ENCODE results near the gene KIAA1958. TPM values are rescaled to one million over a fixed set of nuclear protein-coding genes. Genes with fewer than 3 reads are reported as not detected.

The KIAA1958 gene
- total and polyA plus RNA-seq, 10 of the 15 experiments (the other 5 are each of a cell fraction or from before 2014, with no cell fraction given), result 0.53 to 8.7 (median 4.0) TPM

DNA sequence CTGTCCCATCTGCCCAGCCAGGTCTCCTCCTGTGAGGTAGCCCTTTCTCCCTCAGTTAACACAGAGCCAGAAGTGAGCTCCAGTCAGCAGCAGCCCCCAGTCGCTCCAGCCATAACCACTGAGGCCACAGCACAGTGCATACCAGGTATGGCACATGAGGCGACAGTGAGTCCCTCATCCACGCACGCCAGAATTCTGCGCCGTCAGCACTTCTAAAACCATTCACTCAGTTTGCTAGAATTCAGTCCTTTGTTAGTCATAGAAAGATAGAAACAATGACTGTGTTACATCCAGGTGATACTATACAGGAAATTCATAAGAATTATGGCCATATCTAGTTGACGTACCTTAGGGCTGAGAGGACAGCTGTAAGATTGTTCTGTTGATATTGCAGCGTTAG, 88.5 kb downstream of the KIAA1958 start:
- RAD21 ChIA-PET (ENCODE audit: unreplicated experiment), result no interaction called here
- Histone ChIP-seq H3K27me3 (replicated peaks in 1 of 2; ENCODE audit: control insufficient read depth in 2 of 2, insufficient read depth in 2 of 2, low read length in 1 of 2) (no peaks in the 10 kb centered on the region), H3K79me2 (ENCODE audit: control insufficient read depth, insufficient read depth, low read length) (no peaks in the 10 kb centered on the region; the same call in 1 of the 2 replicates), H4K20me1 (ENCODE audit: control insufficient read depth, insufficient read depth) (no peaks in the 10 kb centered on the region), H3K9me3 (replicated peaks; ENCODE audit: control insufficient read depth, insufficient read depth, low read length) (no peaks in the 10 kb centered on the region), H3K4me2 (ENCODE audit: control insufficient read depth, insufficient read depth) (no peak overlapping the region), H3K36me3 (ENCODE audit: control insufficient read depth in 2 of 2, insufficient read depth in 2 of 2, low read length in 1 of 2) (peaks cover 0 to 2% of the 10 kb centered on the region in 2 experiments; a peak in 3 of 4 replicates), H3K27ac (ENCODE audit: control insufficient read depth, insufficient read depth) (no peak overlapping the region), H3K4me3 (no peak overlapping the region), H2AFZ (ENCODE audit: control insufficient read depth, low read depth, low read length) (no peak overlapping the region), H3K4me1 (ENCODE audit: control insufficient read depth, insufficient read depth, low read length) (peaks cover 4% of the 10 kb centered on the region; the same call in 1 of the 2 replicates), H3K9ac (ENCODE audit: control insufficient read depth, insufficient read depth, low read length) (no peak overlapping the region)
- FAIRE-seq (no peak), ATAC-seq (no peak), DNase-seq (ENCODE audit: low read depth, low spot score) (no peak)
- TF ChIP-seq CHD2 (IDR thresholded peaks at IDR 0.05; ENCODE audit: borderline replicate concordance, low read depth, low read length) (no peak), ATF2 (IDR thresholded peaks at IDR 0.05; ENCODE audit: low read length) (no peak), TBL1XR1 (IDR thresholded peaks at IDR 0.05; ENCODE audit: low read depth, low read length) (no peak), RUNX3 (IDR thresholded peaks at IDR 0.05; ENCODE audit: low read length) (no peak), BMI1 (IDR thresholded peaks at IDR 0.05; ENCODE audit: borderline replicate concordance) (no peak), YBX1 (IDR thresholded peaks at IDR 0.05) (no peak), NFYA (IDR thresholded peaks at IDR 0.05; ENCODE audit: borderline replicate concordance, low read depth, low read length) (no peak), NFIC (IDR thresholded peaks at IDR 0.05; ENCODE audit: low read depth, low read length) (no peak), NBN (IDR thresholded peaks at IDR 0.05) (no peak), NFYB (IDR thresholded peaks at IDR 0.05; ENCODE audit: insufficient read depth, low read depth, low read length) (no peak), HCFC1 (IDR thresholded peaks at IDR 0.05; ENCODE audit: low read length) (no peak), ZZZ3 (IDR thresholded peaks at IDR 0.05; ENCODE audit: control insufficient read depth, insufficient read length, low read depth) (no peak), JUNB (IDR thresholded peaks at IDR 0.05) (no peak), TCF12 (IDR thresholded peaks at IDR 0.05; ENCODE audit: low read depth, low read length) (no peak), GATAD2B (conservative IDR thresholded peaks at IDR 0.05; ENCODE audit: low read depth) (no peak), KAT2A (conservative IDR thresholded peaks at IDR 0.05; ENCODE audit: control insufficient read depth, low read depth, low read length) (no peak), SMAD1 (IDR thresholded peaks at IDR 0.05; ENCODE audit: low read depth, partially characterized antibody) (no peak), SREBF2 (IDR thresholded peaks at IDR 0.05; ENCODE audit: low read length) (no peak)
- SMC1A ChIA-PET (ENCODE audit: uncharacterized antibody, unreplicated experiment), result no interaction called here
- no TSS peak for BruUV-seq (replicated peaks)
- intact Hi-C loops (cut with micrococcal nuclease; ENCODE audit: unreplicated experiment) (no loop called here), in situ Hi-C loops (cut with MboI) (no loop called here)
- CTCF ChIA-PET, result no interaction called here
- WGBS (ENCODE audit: insufficient coverage, insufficient replicate concordance, low lambda C conversion rate, missing lambda C conversion rate), result 95% methylated on average over 8 of the region's 8 CpGs
- POLR2A ChIA-PET, result no interaction called here

Measured in GM12878 (cell line).